NB4 (cell line): ENCODE measurements around the gene EEF1A2.

Source experiments
- CTCF ChIP-seq: IDR thresholded peaks from one replicate; pipeline ENCODE4 v1.5.1; 2012; ENCODE audit warnings: low read depth, low read length
- MAX ChIP-seq: IDR thresholded peaks from 2 replicates; pipeline ENCODE4 v1.6.1; 2011; ENCODE audit warnings: low read depth, low read length
- MYC ChIP-seq: IDR thresholded peaks from 2 replicates; pipeline ENCODE4 v1.6.1; 2011; ENCODE audit warnings: low read depth, low read length
- POLR2A ChIP-seq: IDR thresholded peaks from 2 replicates; pipeline ENCODE4 v1.6.1; 2011; ENCODE audit warnings: mild to moderate bottlenecking; ENCODE audit not compliant: insufficient read length; ENCODE audit errors: extremely low read depth

- TF ChIP-seq CTCF: no peak
- no peak for TF ChIP-seq MYC
- no peak for TF ChIP-seq POLR2A
- TF ChIP-seq MAX: no peak
These were observed 26.0 kb downstream of the EEF1A2 start for GRCh38 chr20:63472862-63473390.
